RPMI7951 (cell line): Measurements from ENCODE around the gene AFF4. TPM values are rescaled to one million over a fixed set of nuclear protein-coding genes. Genes with fewer than 3 reads are reported as not detected.
"Not testable (repeated sequence)": the region's sequence is repeated elsewhere in the genome, so short reads cannot be mapped to it uniquely, and the experiment has no call there.

Source experiments
- DNase-seq: peaks from one replicate; pipeline ENCODE4 v3.0.0-alpha.2; 2012; ENCODE audit warnings: low read depth
- total RNA-seq: library from RNA; depleted of rRNA; stranded (reverse); fragments of >200 nt; shearing (Covaris generic); gene quantifications from 2 replicates; pipeline ENCODE4 v1.2.3, GENCODE V29; 2014

The AFF4 gene
- total RNA-seq, 1 experiment from 2014 or later: 27.4 TPM

DNA sequence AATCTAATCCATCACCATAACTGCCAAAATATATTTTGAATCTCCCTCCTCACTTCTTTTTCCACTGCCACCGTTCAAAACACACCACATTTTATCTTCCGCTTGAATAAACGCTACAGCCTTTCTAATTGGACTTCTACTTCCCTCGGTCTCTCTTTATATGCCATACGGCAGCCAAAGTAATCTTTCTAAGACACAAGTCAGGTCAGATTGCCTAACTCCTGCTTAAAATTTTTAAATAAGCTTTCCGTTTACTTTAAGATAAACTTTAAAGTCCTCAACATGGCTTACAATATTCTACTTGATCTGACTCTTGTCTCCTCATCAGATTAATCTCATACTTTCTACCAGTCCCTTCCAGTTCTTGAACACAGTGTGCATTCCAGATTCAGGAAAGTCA is 9.7 kb downstream of the AFF4 start:
- no peak for DNase-seq

DNA sequence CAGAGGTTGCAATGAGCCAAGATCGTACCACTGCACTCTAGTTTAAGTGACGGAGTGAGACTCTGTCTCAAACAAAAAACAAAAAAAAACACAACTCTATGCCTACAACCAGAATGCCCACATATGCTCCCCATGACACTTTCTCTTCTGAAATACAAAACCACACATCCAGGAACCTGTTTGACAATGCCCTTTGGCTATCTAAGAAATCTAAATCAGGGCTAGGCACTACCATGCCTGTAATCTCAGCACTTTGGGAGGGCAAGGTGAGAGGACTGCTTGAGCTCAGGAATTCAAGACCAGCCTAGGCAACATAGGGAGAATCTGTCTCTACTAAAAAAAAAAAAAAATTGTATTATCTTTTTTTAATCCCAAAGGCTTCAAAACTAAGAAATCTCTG is 10.6 kb downstream of the AFF4 start:
- no peak for DNase-seq

DNA sequence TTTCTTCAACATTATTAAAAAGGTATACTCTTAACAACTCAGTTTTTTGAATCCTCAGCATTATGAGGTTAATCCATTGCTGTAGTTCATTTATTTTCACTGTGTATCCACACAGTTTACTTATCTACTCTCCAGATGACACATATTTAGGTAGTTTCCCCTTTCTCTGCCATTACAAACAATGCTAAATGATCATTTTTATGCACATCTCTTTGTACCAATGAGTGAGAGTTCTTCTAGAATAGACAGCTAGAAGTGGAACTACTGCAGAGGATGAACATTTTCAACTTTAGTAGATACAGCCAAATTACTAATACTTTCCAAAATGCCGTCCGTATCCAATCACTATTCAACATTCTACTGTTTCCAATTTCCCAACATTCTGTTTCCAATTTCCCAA is 11.5 kb downstream of the AFF4 start:
- DNase-seq: no peak

DNA sequence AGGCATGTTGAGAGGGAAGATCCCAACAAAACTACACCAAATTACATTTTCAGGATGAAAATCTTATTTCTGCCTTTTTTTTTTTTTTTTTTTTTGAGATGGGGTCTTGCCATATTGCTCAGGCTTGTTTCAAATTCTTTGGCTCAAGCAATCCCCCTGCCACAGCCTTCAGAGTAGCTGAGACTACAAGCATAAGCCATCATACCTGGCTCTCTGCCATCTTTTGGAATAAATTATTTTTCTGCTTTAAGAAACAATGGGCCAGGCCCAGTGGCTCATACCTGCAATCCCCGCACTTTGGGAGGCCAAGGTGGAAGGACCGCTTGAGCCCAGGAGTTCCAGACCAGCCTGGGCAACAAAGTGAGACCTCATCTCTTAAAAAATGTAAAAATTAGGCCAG is 14.3 kb downstream of the AFF4 start:
- no peak for DNase-seq

DNA sequence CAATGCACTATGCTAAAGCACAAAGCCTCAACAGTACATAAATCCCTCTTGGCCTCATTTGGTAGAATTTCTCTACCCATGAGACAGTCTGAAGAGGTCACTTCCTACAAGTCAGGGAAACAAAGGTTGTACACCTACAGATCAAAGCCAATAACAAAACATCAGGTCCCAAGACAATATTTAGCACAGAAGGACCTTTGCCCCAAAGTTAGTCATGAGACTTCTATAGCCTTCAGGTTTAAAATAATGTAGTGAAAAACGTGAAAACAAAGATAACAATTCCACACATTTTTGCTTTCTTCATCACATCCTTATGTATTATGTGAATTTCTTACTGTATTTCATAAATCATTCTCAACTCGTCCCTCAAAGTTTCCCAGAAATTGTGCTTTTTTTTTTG is 15.8 kb downstream of the AFF4 start:
- DNase-seq: no peak

DNA sequence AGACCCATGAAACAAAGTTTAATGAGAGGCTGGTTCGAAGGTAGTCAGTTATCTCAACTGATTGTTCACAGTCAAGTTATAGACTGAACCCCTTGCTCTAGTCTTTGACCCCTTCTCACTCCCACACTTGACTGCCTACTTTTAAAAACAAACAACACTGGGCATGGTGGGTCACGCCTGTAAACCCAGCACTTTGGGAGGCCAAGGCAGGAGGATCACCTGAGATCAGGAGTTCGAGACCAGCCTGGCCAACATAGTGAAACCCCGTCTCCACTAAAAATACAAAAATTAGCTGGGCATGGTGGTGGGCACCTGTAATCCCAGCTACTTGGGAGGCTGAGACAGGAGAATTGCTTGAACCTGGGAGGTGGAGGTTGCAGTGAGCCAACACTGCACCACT is 18.1 kb downstream of the AFF4 start:
- not testable (repeated sequence) for DNase-seq

DNA sequence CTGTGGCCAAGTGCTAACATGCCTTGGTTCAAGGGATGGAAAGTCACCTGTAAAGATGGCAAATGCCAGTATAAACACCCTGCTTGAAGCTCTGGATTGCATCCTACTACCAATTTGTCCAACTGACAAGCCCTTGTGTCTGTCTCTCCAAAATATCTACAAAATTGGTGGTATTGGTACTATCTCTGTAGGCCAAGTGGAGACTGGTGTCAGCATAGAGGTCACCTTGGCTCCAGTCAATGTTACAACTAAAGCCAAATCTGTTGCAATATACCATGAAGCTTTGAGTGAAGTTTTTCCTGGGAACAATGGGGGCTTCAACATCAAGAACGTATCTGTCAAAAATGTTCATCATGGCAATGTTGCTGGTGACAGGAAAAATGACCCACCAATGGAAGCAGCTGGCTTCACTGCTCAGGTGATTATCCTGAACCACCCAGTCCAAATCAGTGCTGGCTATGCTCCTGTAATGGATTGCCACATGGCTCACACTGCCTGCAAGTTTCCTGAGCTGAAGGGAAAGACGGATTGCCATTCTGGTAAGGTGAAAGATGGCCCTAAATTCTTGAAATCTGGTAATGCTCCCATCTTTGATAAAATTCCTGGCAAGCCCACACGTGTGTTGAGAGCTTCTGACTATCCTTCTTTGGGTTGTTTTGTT is 19.9 kb downstream of the AFF4 start:
- no peak for DNase-seq

DNA sequence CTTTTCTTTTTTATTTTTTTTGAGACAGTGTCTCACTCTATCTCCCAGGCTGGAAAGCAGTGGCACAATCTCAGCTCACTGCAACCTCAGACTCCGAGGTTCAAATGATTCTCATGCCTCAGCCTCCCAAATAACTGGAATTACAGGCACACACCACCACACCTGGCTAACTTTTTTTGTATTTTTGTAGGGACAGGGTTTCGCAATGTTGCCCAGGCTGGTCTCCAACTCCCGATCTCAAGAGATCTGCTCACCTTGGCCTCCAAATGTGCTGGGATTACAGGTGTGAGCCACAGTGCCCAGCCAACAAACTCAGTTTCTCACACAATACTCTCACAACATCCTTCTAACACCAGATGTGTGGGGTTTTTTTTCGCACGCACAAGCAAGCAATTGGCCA is 22.1 kb downstream of the AFF4 start:
- no peak for DNase-seq

DNA sequence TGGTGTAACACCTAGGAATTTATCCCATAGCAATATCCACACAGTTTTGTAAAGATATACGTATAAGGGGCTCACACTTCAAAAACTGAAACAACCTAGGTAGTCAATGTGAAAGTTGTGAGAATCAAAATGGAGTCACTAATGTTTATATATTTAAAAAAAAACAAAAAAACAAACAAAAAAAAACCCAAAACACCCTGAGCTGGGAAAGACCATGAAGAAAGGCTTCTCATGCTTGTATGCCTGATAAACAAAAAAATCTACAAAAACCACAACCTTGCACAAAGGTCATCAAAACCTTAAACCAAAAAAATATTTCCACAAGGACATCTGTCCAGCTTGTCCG is 35.4 kb downstream of the AFF4 start:
- no peak for DNase-seq

DNA sequence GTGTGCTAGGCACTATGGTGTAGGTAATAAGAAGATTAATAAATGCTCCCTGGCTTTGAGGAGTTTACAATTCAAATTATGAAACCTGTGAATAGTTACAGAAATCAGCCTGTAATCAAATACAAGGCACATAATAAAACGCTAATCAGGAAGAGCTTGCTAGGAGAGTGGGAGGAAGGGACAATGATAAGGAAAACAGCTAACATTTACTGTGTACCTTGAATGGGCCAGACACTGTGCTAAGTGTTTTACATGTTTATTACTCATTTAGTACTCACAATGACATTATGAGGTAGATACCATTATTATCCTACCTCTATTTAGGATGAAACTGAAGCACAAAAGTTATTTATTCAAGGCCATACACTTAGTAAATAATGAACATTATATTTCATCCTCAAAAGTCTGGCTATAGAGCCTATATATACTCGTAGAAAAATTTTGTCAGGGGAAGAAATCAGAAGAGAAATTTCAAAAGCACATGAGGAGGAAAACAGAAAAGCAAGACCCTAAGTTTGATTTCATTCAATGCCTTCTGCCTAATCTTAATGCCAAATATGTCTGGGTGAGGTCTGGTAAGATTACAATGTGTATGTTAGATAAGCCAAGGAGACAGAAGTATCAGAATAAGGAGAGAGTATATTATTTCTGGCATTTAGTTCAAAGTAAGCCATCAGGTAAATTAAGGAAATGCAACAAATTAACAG is 35.9 kb downstream of the AFF4 start:
- no peak for DNase-seq

DNA sequence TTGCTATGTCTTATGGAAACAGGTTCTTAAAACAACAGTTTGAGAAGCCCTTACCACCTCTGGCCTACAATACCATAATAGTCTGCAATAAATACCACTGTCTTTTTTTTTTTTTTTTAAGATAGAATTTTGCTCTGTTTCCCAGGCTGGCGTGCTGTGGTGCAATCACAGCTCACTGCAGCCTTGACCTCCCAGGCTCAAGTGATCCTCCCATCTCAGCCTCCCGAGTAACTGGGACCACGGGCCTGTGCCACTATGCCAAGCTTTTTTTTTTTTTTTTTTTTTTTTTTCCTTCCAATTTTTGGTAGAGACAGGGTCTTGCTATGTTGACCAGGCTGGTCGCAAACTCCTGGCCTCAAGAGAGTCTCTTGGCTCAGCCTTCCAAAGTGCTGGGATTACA is 37.0 kb downstream of the AFF4 start:
- DNase-seq: no peak

DNA sequence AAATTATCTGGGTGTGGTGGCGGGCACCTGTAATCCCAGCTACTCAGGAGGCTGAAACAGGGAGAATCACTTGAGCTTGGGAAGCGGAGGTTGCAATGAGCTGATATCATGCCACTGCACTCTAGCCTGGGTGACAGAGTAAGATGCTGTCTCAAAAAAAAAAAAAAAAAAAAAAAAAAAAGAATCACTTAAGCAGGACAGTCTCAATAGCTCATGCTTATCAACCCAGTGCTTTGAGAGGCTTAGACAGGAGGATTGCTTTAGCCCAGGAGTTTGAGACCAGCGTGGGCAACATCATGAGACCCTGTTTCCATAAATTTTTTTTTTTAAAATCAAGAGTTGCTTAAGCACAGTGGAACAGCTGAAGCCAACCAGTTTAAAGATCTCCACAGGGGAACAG is 47.3 kb downstream of the AFF4 start:
- DNase-seq: no peak

DNA sequence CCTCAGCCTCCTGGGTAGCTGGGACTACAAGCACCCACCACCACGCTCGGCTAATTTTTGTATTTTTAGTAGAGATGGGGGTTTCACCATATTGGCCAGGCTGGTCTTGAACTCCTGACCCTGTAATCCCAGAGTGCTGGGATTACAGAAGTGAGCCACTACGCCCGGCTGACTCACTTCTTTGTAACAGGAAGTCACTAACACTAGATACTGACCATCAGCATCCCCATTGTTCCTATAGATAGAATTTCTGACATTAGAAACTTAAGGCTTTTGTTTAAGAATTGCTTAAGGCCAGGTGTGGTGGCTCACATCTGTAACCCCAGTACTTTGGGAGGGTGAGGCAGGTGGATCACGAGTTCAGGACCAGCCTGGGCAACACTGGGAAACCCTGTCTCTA is 47.8 kb downstream of the AFF4 start:
- DNase-seq: peak; percentile 9

DNA sequence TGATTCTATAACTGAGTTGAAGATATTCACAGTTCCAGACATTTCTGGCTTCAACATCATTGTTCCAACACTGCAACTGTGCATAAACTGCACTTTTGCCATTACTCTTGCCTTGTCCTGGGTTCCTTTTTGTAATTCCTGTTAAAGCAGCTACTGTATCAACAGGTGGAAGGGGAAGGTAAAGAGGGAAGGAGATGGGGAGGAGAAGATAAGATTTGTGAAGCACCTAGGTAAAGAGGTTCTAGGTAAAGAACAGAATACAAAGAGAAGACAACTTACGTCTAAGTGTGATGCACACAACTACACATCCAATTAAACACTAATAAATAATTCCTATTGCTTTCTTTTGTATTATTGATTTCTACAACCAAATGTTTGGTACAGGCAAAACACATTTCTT is 53.7 kb downstream of the AFF4 start:
- DNase-seq: no peak

DNA sequence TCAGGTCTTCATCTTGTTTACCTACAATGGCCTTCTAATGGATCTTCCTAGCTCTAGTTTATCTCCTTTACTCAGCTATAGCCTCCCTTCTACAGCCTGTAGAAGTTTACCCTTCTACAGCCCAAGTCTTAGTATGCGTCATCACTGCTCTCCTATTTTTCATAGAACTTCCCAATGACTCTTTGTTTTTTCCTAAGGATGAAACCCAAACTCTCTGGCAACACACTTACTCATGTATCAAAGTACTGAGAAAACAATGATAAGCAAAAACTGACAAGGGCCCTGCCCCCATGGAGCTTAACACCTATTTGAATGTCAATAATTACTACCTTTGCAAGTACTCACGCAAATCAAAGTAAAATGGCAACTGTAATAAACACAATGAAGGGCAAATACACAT is 56.3 kb downstream of the AFF4 start:
- no peak for DNase-seq

DNA sequence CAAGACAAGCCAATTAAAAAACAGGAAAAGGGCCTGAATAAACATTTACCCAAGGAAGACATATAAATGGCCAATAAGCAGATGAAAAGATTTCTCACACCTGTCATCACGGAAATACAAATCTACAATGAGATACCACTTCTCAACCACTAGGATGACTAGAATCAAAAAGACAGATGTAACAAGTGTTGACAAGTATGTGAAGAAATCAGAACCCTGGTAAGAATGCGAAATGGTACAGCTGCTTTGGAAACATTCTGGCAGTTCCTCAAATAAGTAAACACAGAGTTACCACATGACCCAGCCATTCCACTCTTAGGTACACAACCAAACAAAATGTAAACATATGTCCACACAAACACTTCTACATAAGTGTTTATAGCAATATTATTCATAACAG is 57.5 kb downstream of the AFF4 start:
- no peak for DNase-seq

DNA sequence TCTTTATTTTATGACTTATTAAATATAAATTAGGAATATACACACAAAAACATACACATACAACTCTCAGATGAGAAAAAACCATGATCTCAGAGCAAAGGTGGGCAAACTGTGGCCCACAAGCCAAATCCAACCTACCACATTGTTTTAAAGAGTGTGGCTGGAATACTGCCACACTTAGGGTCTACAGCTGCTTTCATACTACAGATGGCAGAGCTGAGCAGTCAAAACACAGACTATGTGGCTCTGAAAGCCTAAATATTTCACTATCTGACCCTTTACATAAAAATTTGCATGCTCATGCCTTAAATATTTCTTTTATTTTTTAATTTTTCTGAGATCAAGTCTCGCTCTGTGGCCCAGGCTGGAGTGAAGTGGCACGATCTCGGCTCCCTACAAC is 61.7 kb downstream of the AFF4 start:
- no peak for DNase-seq

DNA sequence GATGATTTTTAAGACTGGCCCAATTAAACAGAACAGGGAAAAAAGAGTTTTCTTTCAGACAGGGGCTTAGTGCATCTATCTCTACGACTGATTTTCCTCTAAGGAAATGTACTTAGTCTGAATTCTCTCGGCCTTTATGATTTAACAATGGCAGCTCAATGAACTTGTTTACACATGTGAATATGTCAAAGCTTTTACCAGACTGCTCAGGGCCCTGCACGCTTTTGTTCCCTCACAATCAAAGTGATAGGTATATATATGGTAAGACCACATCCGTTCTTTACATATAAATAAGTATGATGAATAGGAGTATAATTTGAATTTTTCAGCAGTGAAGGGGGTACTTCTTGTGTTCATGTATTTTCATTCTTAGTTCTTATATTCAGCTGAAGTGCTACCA is 62.4 kb downstream of the AFF4 start:
- DNase-seq: no peak

DNA sequence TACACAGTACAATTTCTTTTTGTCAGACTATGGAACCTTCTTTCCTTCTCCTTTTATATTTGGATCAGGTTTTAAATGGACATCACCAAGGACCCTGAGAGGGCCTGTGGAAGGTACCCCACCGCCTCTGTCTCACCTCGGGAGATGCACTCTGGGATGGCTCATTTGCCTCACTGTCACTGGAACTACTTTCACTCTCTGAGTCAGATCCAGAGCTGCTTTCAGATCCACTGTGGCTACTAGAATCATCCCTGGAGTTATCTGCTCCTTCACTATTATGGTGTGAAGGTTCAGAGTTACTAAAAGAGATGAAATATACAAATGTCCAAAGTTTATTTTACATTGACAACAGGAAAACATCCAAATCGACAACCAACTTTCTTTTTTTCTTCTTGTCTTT is 65.3 kb downstream of the AFF4 start:
- DNase-seq: no peak

DNA sequence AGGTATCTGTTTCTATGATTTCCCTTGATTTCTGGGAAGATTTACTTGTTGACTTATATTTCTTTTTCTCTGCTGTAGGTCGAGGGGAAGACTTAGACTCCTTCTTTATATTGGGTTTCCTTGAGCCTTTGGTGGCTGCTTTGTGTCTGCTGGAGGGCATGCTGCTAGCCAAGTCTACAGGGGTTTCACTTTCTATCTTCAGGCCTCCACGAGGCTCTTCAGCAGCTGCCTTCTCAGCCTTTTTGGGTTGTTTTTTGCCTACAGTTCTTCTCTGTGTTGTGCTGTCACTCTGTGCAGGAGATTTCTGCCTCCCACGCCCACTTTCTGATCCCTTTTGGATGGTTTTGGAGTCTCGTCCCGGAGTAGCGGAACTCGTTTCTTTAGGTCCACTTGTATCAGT is 66.7 kb downstream of the AFF4 start:
- DNase-seq: no peak

DNA sequence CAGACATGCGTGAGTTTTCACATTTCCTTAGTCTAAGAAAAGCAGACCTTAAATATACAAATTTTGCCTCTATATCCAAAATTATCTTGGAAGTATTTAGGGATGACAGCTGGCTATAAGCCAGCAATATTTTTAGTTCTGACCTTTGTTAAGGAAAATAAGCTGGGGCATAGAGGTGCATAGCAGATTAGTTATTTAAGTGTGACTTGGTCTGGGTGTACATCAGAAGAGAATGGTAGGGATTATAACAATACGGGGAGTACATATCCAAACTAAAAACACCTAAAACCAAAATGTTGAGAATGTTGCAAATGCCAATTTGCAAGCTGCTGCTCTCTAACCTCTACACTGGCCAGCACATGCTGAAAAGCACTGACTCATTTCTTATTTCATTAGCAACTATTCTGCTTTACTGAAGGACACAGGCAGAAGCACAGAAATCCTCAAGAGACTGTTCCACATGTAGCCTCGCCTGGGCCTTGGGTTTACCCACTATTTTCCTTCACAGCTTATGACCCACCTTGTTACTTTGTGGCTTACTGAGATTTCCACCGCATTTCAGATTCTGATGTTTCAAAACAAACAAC is 67.6 kb downstream of the AFF4 start:
- DNase-seq: no peak

DNA sequence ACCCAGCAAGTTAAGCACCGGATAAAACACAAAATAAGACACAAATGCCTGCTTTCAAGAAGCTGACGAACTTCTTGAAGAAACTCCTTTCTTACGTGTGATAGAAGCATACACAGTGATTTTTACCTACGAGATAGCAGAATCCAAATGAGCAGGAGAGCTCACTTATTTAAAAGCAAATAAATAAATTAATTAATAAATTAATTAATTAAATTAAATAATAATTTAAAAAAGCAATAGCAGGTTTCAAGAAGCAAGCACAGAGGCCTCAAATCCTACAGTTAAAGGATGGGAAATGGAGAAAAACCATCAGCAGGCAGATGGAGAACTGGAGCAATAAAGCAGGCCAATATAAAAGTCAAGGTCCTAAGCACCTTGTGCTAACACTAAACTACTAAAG is 72.6 kb downstream of the AFF4 start:
- DNase-seq: no peak

DNA sequence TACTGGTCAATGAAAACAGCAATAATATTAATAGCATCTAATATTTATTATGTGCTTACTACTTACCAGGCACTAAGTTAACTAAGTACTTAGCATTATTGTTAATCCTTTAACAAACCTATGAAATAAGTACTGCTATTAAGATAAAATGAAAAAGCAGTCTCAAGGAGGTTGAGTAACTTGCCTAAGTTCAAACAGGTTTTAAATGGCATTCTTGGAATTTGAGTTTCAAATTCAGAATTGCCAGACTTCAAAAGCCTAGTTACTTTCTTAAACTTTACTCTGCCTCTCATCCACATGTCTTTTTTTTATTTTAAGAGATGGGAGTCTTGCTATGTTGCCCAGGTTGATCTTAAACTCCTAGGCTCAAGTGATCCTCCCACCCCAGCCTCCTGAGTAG is 73.9 kb downstream of the AFF4 start:
- DNase-seq: no peak

DNA sequence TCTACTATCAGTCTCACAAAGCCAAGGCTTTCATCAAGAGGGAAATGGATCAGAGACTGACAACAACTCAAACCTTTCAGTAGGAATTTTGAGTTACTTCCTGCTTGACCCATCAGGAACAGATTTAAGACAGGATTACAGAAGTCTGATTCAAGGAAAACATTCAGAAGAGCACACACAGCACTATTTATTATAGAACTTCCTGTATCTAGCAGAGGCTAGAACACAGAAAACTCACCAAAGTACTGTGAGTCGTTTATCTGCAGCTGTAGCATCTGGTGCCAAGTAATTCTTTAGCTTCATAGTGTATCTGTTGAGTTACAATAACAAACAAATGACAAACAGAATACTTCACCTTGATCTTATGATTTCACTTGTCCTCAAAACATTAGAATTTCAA is 76.2 kb downstream of the AFF4 start:
- DNase-seq: no peak
